GM18508 (cell line): ENCODE data around the gene POTEB2.
"Not testable (repeated sequence)": the region's sequence is repeated elsewhere in the genome, so short reads cannot be mapped to it uniquely, and the experiment has no call there.

ENCODE experiments used
- ATAC-seq: cut with Tn5 transposase; IDR thresholded peaks from one replicate; pipeline ENCODE4 v1.9.1; 2021; ENCODE audit warnings: moderate number of reproducible peaks; ENCODE audit not compliant: insufficient read depth, unreplicated experiment

Gene POTEB2

GRCh38 chr15:20866214-20866613 lies at the start of gene POTEB2:
POTEB2 (minus strand) TSS chr15:20866314; CDS start chr15:20866281, 33 bp downstream.
- ATAC-seq, result not testable (repeated sequence)

GRCh38 chr15:20879916-20880315 lies 13.8 kb upstream of the POTEB2 start:
- ATAC-seq, result not testable (repeated sequence)

- ATAC-seq, result not testable (repeated sequence)
These were observed 12.3 kb upstream of the POTEB2 start for GRCh38 chr15:20878464-20878863.

GRCh38 chr15:20877819-20878218 lies 11.7 kb upstream of the POTEB2 start:
- not testable (repeated sequence) for ATAC-seq
